Rectal smooth muscle tissue (tissue), 1 donor: ENCODE measurements around the gene ERICH6.

Source experiments
- H3K27ac ChIP-seq: one replicate; pipeline ENCODE4 v1.7.0; 2013; ENCODE audit warnings: low read depth, low read length, inconsistent platforms
- H3K27me3 ChIP-seq: one replicate; pipeline ENCODE4 v1.7.0; 2013; ENCODE audit warnings: low read length; ENCODE audit not compliant: control insufficient read depth, insufficient read depth
- H3K36me3 ChIP-seq: one replicate; pipeline ENCODE4 v1.7.0; 2013; ENCODE audit warnings: low read length; ENCODE audit not compliant: control insufficient read depth, insufficient read depth
- H3K4me1 ChIP-seq: one replicate; pipeline ENCODE4 v1.7.0; 2013; ENCODE audit warnings: low read length; ENCODE audit not compliant: control insufficient read depth, insufficient read depth
- H3K4me3 ChIP-seq: one replicate; pipeline ENCODE4 v1.7.0; 2013; ENCODE audit warnings: low read length
- H3K9ac ChIP-seq: one replicate; pipeline ENCODE4 v1.7.0; 2013; ENCODE audit warnings: low read length

Gene ERICH6

DNA sequence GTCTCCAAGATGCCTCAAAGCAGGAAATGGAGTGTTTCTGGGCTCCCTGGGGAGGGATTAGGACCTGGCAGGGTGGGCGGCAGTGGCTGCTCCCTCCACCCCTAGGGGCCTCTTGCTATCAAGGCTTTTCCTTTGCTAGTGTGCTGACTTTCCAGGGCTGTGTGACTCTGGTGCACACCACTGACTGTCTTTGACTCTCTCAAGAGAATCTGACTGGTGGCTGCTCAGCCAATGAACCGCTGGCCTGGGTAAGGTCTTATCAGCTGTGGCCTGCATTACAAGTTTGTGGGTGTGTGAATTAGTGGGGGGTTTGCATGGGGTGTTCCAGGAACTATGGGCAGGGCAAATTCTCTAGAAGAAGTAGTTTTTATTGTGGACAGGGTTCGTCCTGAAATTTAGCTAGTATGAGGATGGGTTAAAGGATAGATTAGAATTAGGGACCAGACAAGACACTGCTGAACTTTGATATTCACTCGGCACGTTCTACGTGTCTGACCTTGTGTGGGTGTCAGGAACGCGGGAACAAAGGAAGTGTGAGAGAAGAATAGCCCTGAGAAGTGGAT is 29.7 kb upstream of the ERICH6 start:
- Histone ChIP-seq H3K27ac (no peak overlapping the region), H3K36me3 (no peaks in the 10 kb centered on the region), H3K4me3 (no peak overlapping the region), H3K27me3 (no peaks in the 10 kb centered on the region), H3K4me1 (no peaks in the 10 kb centered on the region), H3K9ac (no peak overlapping the region)

DNA sequence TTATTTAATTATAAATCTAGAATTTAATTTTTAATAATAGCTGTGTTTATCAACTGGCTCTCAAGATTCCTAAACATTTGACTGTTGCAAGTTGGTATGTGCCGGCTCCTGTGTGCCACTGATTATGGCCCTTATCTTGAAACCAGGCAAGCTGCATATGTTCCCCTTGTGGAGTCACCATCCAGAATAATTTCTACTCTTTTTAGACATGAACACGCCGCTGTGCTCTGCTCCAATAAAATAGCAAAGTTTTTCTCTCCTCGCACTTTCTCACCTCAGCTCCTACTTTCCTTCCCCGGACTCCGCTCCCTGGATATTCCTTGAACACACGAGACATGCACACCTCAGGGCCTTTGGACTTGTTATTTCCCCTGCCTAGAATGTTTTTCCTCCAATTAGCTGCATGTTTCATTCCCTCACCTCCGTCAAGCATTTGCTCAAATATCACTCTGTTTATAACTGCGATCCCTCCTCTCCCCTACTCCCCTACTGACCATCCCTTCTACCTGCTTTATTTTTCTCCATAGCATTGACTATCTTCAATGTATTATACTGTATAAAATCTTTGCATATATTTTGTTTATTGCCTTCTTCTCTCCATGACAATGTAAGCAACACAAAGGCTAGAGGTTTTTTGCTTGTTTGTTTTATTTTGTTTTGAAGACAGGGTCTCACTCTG is 26.1 kb upstream of the ERICH6 start:
- Histone ChIP-seq H3K27me3 (no peaks in the 10 kb centered on the region), H3K4me1 (no peaks in the 10 kb centered on the region), H3K36me3 (no peaks in the 10 kb centered on the region), H3K4me3 (no peak overlapping the region), H3K27ac (no peak overlapping the region), H3K9ac (no peak overlapping the region)

DNA sequence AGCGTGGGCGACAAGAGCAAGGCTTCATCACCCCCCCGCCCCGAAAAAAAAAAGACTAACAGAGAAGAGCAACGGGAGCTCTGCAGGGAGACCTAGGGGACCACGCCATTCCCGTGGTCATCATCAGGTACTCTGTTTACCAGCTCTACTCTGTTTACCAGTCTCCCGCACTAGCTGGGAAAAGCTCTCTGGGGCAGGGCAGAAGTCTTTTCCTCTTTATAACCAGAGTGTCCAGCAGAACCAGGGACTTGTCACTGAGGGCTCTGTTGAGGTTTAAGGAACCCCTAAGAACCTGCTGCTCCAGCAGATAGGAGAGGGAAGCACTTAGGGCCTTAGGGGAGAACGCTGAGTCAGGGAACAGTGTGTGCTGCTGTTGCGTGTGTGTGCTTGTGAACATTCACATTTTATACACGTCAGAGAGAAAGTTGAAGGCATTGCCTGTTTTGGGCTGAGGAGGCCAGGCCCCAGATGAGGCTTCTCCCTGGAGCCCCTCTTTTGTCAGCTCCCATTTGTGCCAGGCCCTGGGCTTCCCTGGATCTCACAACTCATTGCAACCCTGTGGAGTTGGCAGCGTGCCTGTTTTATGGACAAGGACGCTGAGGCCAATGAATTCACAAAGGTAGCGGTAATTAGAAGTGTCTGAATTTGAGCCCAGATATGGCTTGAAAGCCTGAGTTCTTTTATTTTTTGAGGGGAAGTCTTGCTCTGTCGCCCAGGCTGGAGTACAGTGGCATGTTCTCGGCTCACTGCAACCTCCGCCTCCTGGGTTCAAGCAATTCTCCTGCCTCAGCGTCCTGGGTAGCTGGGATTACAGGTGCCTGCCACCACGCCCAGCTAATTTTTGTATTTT is 24.2 kb upstream of the ERICH6 start:
- Histone ChIP-seq H3K4me1 (no peaks in the 10 kb centered on the region), H3K4me3 (no peak overlapping the region), H3K9ac (no peak overlapping the region), H3K36me3 (no peaks in the 10 kb centered on the region), H3K27ac (no peak overlapping the region), H3K27me3 (no peaks in the 10 kb centered on the region)

DNA sequence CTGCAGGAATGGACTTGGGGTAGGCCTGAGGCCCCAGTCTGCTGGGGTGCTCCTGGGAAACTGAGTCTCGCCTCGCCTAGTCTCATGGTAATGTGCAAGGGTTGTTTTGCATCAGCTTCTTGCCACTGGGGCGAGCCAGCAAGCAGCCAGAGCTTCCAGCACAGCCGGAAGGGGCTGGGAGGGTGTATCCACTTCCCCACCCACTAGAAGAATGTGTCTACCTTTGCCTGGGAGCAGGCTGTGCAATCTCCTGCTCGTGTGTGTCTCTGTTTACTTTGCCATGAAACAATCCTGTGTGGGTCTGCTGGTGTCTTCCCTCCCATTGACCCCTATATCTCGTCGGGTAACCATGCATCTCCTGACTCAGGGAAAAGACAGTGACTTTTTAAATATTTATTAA is 21.8 kb upstream of the ERICH6 start:
- Histone ChIP-seq H3K4me3 (no peak overlapping the region), H3K36me3 (no peaks in the 10 kb centered on the region), H3K27ac (no peak overlapping the region), H3K9ac (no peak overlapping the region), H3K4me1 (no peaks in the 10 kb centered on the region), H3K27me3 (no peaks in the 10 kb centered on the region)

DNA sequence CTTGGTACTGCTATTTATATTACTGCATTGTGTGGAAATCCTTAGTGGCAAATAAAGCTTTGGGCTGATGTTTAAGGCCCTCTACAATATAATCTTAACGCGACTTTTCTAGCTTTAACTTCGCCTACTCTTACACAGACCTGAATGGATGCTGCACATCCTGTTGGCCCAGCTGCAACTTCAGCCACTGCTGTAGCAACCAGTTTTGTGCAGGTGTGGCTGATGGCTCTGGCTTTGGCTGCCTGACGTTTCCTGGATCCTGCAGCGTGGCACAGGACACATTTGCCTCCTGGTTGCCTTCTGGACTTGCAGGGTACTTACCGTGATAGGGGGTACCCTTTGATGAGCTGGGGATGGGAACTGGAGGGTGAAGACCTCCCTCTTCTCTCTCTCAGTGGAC is 20.2 kb upstream of the ERICH6 start:
- no peak overlapping the region for H3K9ac ChIP-seq
- H3K36me3 ChIP-seq, result no peaks in the 10 kb centered on the region
- no peak overlapping the region for H3K4me3 ChIP-seq
- H3K4me1 ChIP-seq, result no peaks in the 10 kb centered on the region
- H3K27ac ChIP-seq, result no peak overlapping the region
- H3K27me3 ChIP-seq, result no peaks in the 10 kb centered on the region

DNA sequence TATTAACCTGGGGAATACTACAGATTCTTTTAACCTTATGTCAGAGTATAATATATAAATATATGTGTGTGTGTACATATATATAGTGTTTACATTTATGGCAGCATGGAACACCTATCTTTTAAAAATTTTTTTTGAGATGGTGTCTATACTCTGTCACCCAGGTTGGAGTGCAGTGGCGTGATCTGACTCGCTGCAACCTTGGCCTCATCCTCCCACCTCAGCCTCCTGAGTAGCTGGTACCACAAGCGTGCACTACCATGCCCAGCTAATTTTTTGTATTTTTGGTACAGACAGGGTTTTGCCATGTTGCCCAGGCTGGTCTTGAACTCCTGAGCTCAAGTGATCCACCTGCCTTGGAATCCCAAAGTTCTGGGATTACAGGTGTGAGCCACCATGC is 18.5 kb upstream of the ERICH6 start:
- H3K4me1 ChIP-seq, result no peaks in the 10 kb centered on the region
- no peak overlapping the region for H3K4me3 ChIP-seq
- H3K27me3 ChIP-seq, result no peaks in the 10 kb centered on the region
- H3K9ac ChIP-seq, result no peak overlapping the region
- no peak overlapping the region for H3K27ac ChIP-seq
- H3K36me3 ChIP-seq, result no peaks in the 10 kb centered on the region

DNA sequence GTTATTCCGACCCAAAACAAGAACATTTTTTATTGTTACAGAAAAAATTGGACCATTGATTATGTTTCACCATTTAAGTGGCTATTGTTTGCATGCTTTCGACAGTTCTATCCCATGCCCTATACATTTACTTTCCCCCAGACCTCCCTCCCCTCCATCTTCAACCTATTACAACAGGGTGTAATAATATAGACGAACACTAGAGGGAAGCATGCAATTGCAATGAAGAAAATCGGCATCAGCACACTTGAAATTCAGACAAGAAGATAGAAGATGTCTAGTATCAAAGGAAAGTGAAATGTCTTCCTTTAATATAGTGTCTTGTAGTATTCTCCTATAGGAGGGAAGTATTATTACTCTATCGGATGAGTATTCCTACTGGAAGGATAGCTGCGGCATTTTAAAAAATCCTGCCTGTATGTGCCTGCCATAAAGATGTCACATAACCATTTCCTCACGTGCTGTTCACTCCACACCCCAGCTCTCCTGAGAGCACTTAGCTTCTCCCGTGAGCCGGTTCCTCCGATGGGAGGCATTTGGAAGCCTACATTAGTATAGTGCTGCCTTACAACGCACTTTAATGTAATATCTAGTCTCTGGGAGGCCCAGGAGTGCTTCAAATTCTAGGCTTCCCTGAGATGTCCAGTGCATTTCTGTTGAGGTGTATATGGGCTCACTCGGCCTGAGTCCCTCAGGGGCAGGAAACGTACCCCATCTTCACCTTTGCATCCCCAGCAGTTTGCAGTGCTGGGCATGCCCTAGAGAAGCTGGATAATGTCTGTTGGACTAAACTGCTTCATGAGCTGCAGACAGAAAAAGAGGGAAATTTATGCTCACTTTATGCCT is 17.8 kb upstream of the ERICH6 start:
- Histone ChIP-seq H3K4me3 (no peak overlapping the region), H3K4me1 (no peaks in the 10 kb centered on the region), H3K36me3 (no peaks in the 10 kb centered on the region), H3K27ac (no peak overlapping the region), H3K27me3 (no peaks in the 10 kb centered on the region), H3K9ac (no peak overlapping the region)

DNA sequence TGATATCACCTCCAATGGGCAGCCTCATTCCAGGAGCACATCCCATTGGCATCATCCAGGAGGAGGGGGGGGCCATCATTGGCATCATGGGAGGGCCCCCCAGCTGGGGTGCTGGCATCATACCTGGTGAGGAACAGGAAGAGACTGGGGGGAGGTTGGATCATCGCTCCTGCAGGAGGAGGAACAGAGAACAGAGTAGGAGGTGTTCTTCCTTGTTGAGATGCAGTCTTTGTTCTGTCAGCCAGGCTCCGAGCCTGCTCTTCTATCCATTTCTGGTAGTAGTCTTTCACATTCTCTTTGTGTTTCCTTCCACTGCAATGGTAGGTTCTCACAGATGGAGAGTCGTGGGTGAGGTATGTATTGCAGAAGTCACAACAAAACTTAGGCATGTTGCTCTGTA is 16.7 kb upstream of the ERICH6 start:
- Histone ChIP-seq H3K9ac (no peak overlapping the region), H3K36me3 (no peaks in the 10 kb centered on the region), H3K4me3 (no peak overlapping the region), H3K27me3 (no peaks in the 10 kb centered on the region), H3K27ac (no peak overlapping the region), H3K4me1 (no peaks in the 10 kb centered on the region)

DNA sequence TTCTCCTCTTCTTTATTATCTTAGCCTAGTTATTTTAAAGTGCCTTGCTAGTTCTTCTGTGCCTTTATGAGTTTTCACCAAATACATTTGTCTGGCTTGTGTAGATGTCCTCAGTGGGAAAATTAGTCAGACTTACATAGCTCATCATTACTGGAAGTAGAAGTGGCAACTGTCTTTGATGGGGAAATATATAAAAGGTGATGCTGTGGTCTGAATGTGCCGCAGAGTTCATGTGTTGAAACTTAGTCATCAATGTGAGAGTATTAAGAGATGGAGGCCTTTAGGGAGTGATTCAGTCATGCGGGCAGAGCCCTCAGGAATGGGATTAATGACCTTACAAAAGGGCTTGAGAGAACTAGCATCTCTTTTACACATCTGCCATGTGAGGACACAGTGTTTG is 6.4 kb upstream of the ERICH6 start:
- no peaks in the 10 kb centered on the region for H3K27me3 ChIP-seq
- no peaks in the 10 kb centered on the region for H3K36me3 ChIP-seq
- no peak overlapping the region for H3K9ac ChIP-seq
- H3K4me1 ChIP-seq, result no peaks in the 10 kb centered on the region
- no peak overlapping the region for H3K27ac ChIP-seq
- H3K4me3 ChIP-seq, result no peak overlapping the region

DNA sequence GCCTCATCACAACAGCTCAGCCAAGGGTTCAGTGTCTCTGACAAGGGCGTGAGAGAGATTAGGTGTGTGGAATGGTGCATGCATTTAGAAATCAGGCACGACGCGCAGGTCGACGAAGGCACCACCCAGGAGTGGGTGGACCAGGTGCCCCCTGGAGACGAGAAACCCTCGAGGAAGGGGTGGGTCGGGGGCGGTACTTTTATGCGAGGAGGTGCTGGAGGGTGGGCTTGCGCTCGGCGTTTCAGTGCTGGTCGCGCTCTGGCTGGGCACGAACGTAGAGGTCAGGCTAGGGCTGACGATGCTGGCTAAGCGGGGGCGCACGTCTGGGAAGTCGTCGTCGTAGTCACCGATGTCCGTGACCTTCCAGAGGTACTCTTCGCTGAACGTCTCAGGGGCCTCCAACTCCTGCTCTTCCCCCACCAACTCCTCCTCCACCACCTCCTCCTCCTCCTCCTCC is 393 bp downstream of the ERICH6 start:
- no peaks in the 10 kb centered on the region for H3K36me3 ChIP-seq

DNA sequence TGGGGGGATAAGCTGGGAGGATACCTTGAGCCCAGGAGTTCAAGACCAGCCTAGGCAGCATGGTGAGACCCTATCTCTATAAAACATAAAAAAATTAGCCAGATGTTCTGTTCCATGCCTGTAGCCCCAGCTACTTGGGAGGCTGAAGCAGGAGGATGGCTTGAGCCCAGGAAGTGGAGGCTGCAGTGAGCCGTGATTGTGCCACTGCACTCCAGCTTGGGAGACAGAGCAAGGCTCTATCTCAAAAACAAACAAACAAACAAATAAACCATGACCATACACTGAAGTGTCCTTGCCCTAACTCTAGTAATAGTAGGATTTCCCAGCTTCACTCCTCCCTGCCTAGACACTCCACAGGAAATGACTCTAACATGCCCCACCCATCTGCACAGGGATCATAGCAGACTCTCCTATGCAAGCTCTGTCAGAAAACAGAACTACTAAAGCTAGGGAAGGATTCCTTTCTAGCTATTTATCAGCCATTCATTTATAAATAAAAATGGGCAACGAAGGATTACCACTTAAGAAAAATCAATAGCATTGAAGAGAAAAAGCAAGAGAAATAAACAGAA is 4.6 kb downstream of the ERICH6 start:
- H3K9ac ChIP-seq, result no peak overlapping the region
- no peaks in the 10 kb centered on the region for H3K36me3 ChIP-seq
- no peak overlapping the region for H3K4me3 ChIP-seq
- H3K27me3 ChIP-seq, result no peaks in the 10 kb centered on the region
- H3K27ac ChIP-seq, result no peak overlapping the region
- no peaks in the 10 kb centered on the region for H3K4me1 ChIP-seq

More for the DNA sequence above, 393 bp downstream of the ERICH6 start:
- Histone ChIP-seq H3K27me3 (no peaks in the 10 kb centered on the region), H3K9ac (peak overlapping the region; percentile 61), H3K27ac (peak overlapping the region; percentile 51), H3K4me1 (no peaks in the 10 kb centered on the region), H3K4me3 (peak overlapping the region; percentile 86)

DNA sequence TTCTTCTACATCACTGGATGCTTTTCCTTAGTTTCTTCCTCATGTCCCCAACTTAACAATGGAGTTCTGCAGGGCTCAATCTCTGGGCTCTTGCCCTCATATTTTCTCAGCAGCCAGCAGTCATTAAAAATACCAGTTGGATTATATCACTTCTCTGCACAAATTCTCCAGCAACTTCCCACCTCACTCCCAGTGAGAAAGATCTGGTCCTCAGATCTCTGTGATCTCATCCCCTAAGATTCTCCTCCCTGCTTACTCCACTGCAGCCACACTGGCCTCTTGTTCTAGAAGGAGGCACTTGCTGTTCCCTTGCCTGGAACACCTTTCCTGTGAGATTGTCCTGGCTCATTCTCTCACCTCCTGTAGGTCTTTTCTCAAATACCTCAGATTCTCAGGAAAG is 6.1 kb downstream of the ERICH6 start:
- no peak overlapping the region for H3K4me3 ChIP-seq
- no peaks in the 10 kb centered on the region for H3K36me3 ChIP-seq

More for the DNA sequence above, 6.1 kb downstream of the ERICH6 start:
- Histone ChIP-seq H3K27me3 (no peaks in the 10 kb centered on the region), H3K27ac (no peak overlapping the region), H3K9ac (no peak overlapping the region), H3K4me1 (no peaks in the 10 kb centered on the region)
